HepG2 (cell line): ENCODE measurements around the gene EPHA2. TPM values are rescaled to one million over a fixed set of nuclear protein-coding genes. Genes with fewer than 3 reads are reported as not detected.

ENCODE experiments used
- CCAR2 ChIP-seq: fragments of 200-400 bp; formaldehyde crosslinking; optimal IDR thresholded peaks from 2 replicates; pipeline ENCODE3; 2018; ENCODE audit warnings: low read depth, mild to moderate bottlenecking, low read length, moderate library complexity
- KDM2A ChIP-seq: sonication (generic); formaldehyde crosslinking; IDR thresholded peaks from 2 replicates; pipeline ENCODE4 v1.4.0; 2020; ENCODE audit warnings: low read depth, missing genetic modification reagents, borderline replicate concordance
- KDM3A ChIP-seq: IDR thresholded peaks from 2 replicates; pipeline ENCODE4 v1.6.1; 2018; ENCODE audit warnings: low read depth, missing compliant biosample characterization
- MEIS1 ChIP-seq: sonication (generic); formaldehyde crosslinking; IDR thresholded peaks from 2 replicates; pipeline ENCODE4 v1.9.0; 2021; ENCODE audit warnings: mild to moderate bottlenecking, missing genetic modification reagents, moderate library complexity, borderline replicate concordance
- NFE2L2 ChIP-seq: fragments of 150-350 bp; IDR thresholded peaks from 2 replicates; pipeline ENCODE4 v1.6.1; 2014; ENCODE audit warnings: low read length
- RXRA ChIP-seq: sonication (generic); formaldehyde crosslinking; IDR thresholded peaks from 2 replicates; pipeline ENCODE4 v1.5.1; 2020; ENCODE audit warnings: missing genetic modification reagents
- SSRP1 ChIP-seq: IDR thresholded peaks from 2 replicates; pipeline ENCODE4 v1.6.1; 2016; ENCODE audit warnings: control low read depth
- ZHX1 ChIP-seq: sonication (generic); formaldehyde crosslinking; IDR thresholded peaks from 2 replicates; pipeline ENCODE4 v1.8.1; 2022; ENCODE audit warnings: low read depth, mild to moderate bottlenecking, missing genetic modification reagents
- ZMYM4 ChIP-seq: sonication (generic); formaldehyde crosslinking; IDR thresholded peaks from 2 replicates; pipeline ENCODE4 v1.8.1; 2023; ENCODE audit warnings: mild to moderate bottlenecking, missing genetic modification reagents
- ZNF720 ChIP-seq: sonication (generic); formaldehyde crosslinking; IDR thresholded peaks from 2 replicates; pipeline ENCODE4 v1.4.0; 2020; ENCODE audit warnings: missing genetic modification reagents
- polyA plus RNA-seq, 8 experiments: library from polyadenylated mRNA; depleted of rRNA in 3 of 8; stranded (reverse) in 7 of 8; unstranded in 1 of 8; fragments of >200 nt; fragmentation: Illumina TruSeq in 4 of 8; extraction: Trizol in 4 of 8; gene quantifications; 2 replicates each; pipeline versions ENCODE4 v1.2.1 to v1.2.3, GENCODE V29; 2011 to 2016; ENCODE audit warnings: low read depth in 4 of 8, missing spikeins in 1 of 8, mixed read lengths in 1 of 8; ENCODE audit not compliant: insufficient read depth in 1 of 8
- total RNA-seq, 5 experiments: library from RNA; depleted of rRNA; stranded (reverse); fragments of >200 nt; fragmentation: Illumina TruSeq; extraction: Trizol; gene quantifications; 2 replicates each; pipeline ENCODE4 v1.2.3, GENCODE V29; 2016; ENCODE audit warnings: low read depth in 1 of 5
- TF ChIP-seq, protein P1 (sequence below): sonication (generic); formaldehyde crosslinking; IDR thresholded peaks from 2 replicates; pipeline ENCODE4 v1.8.0; 2022; ENCODE audit warnings: mild to moderate bottlenecking, missing genetic modification reagents, moderate library complexity

EPHA2 gene
- total and polyA plus RNA-seq, 2 of the 13 experiments (the other 11 are each of a cell fraction or from before 2014, with no cell fraction given): 33.6 to 53.6 TPM

GRCh38 chr1:16082283-16083038 lies 73.4 kb downstream of the EPHA2 start (continued):
- TF ChIP-seq, protein P1, sequence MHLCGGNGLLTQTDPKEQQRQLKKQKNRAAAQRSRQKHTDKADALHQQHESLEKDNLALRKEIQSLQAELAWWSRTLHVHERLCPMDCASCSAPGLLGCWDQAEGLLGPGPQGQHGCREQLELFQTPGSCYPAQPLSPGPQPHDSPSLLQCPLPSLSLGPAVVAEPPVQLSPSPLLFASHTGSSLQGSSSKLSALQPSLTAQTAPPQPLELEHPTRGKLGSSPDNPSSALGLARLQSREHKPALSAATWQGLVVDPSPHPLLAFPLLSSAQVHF (CRISPR knock-in tag): no peak
- TF ChIP-seq CCAR2 (no peak), RXRA (CRISPR knock-in tag) (0 out of 2 replicates have a peak, but pooled peaks have one; percentile 14), ZNF720 (CRISPR knock-in tag) (no peak), SSRP1 (CRISPR knock-in tag) (no peak), ZHX1 (CRISPR knock-in tag) (no peak), KDM2A (CRISPR knock-in tag) (0 out of 2 replicates have a peak, but pooled peaks have one; percentile 18), ZMYM4 (CRISPR knock-in tag) (no peak), MEIS1 (no peak), KDM3A (CRISPR knock-in tag) (no peak), NFE2L2 (no peak)
